Progenitor cell of endocrine pancreas (in vitro differentiated cells): ENCODE data around the gene SPPL3. TPM values are rescaled to one million over a fixed set of nuclear protein-coding genes. Genes with fewer than 3 reads are reported as not detected.

Source experiments
- DNase-seq: peaks from one replicate; pipeline ENCODE4 v3.0.0; 2021; ENCODE audit warnings: low spot score; ENCODE audit not compliant: unreplicated experiment
- H3K27ac Mint-ChIP-seq: 2 replicates; pipeline ENCODE4 v1.8.0; 2021; ENCODE audit warnings: mild to moderate bottlenecking, moderate library complexity, mixed read lengths
- H3K27me3 Mint-ChIP-seq: 2 replicates; pipeline ENCODE4 v1.8.0; 2021; ENCODE audit warnings: mixed read lengths
- H3K36me3 Mint-ChIP-seq: 2 replicates; pipeline ENCODE4 v1.8.0; 2022; ENCODE audit warnings: mixed read lengths; ENCODE audit not compliant: insufficient read depth
- H3K4me1 Mint-ChIP-seq: 2 replicates; pipeline ENCODE4 v1.8.0; 2021; ENCODE audit warnings: low read depth, mixed read lengths
- H3K4me3 Mint-ChIP-seq: 2 replicates; pipeline ENCODE4 v1.8.0; 2021; ENCODE audit warnings: low read depth, mild to moderate bottlenecking, moderate library complexity, mixed read lengths
- H3K9me3 Mint-ChIP-seq: 2 replicates; pipeline ENCODE4 v1.8.0; 2021; ENCODE audit warnings: low read depth, mixed read lengths
- CTCF ChIP-seq: fragments of 200-600 bp; sonication (generic); IDR thresholded peaks from one replicate; pipeline ENCODE4 v1.5.0; 2021; ENCODE audit warnings: antibody characterized with exemption, mild to moderate bottlenecking; ENCODE audit not compliant: unreplicated experiment
- total RNA-seq: library from RNA; stranded (reverse); gene quantifications from 2 replicates; pipeline ENCODE4 v1.2.1, GENCODE V29; 2021

The SPPL3 gene
- total RNA-seq, 1 donor from 2014 or later, result 70.2 TPM

- Mint-ChIP-seq H3K4me3 (no peak overlapping the region), H3K9me3 (peaks cover 10% of the 10 kb centered on the region), H3K4me1 (peaks cover 4% of the 10 kb centered on the region), H3K27me3 (no peaks in the 10 kb centered on the region), H3K36me3 (peaks cover 13% of the 10 kb centered on the region), H3K27ac (no peak overlapping the region)
- peak; percentile 8 for TF ChIP-seq CTCF
- DNase-seq, result no peak
Observed at GRCh38 chr12:120856980-120857379, 47.2 kb downstream of the SPPL3 start.

- Mint-ChIP-seq H3K9me3 (peaks cover 10% of the 10 kb centered on the region), H3K27me3 (no peaks in the 10 kb centered on the region), H3K4me1 (peaks cover 4% of the 10 kb centered on the region), H3K4me3 (no peak overlapping the region), H3K36me3 (peaks cover 13% of the 10 kb centered on the region), H3K27ac (no peak overlapping the region)
- TF ChIP-seq CTCF, result no peak
- DNase-seq, result no peak
Observed at GRCh38 chr12:120855823-120856588, 48.2 kb downstream of the SPPL3 start.

- no peak overlapping the region for H3K27ac Mint-ChIP-seq
- no peak overlapping the region for H3K4me3 Mint-ChIP-seq
- H3K9me3 Mint-ChIP-seq, result peaks cover 10% of the 10 kb centered on the region
- DNase-seq, result no peak
- no peaks in the 10 kb centered on the region for H3K27me3 Mint-ChIP-seq
- no peak for TF ChIP-seq CTCF
- peaks cover 12% of the 10 kb centered on the region for H3K36me3 Mint-ChIP-seq
- H3K4me1 Mint-ChIP-seq, result peaks cover 7% of the 10 kb centered on the region
Observed at GRCh38 chr12:120854804-120855203, 49.4 kb downstream of the SPPL3 start.

- Mint-ChIP-seq H3K36me3 (peaks cover 2% of the 10 kb centered on the region), H3K9me3 (no peaks in the 10 kb centered on the region), H3K27me3 (no peaks in the 10 kb centered on the region), H3K4me3 (no peak overlapping the region), H3K4me1 (peaks cover 9% of the 10 kb centered on the region), H3K27ac (no peak overlapping the region)
- DNase-seq, result no peak
- TF ChIP-seq CTCF, result no peak
Observed at GRCh38 chr12:120853188-120853587, 51.0 kb downstream of the SPPL3 start.

GRCh38 chr12:120851944-120852343, 52.2 kb downstream of the SPPL3 start:
- no peak for TF ChIP-seq CTCF
- no peak overlapping the region for H3K27ac Mint-ChIP-seq
- no peak for DNase-seq
- no peaks in the 10 kb centered on the region for H3K9me3 Mint-ChIP-seq
- no peaks in the 10 kb centered on the region for H3K36me3 Mint-ChIP-seq
- no peaks in the 10 kb centered on the region for H3K27me3 Mint-ChIP-seq
- H3K4me1 Mint-ChIP-seq, result peaks cover 9% of the 10 kb centered on the region
- no peak overlapping the region for H3K4me3 Mint-ChIP-seq
